ENCODE results near the gene RAPGEF4.

GRCh38 chr2:172976816-172977215 is 241.2 kb downstream of the RAPGEF4 start:
- TF ChIP-seq BHLHE40 (IDR thresholded peaks at IDR 0.05; ENCODE audit: low read depth, low read length) (no peak), MXI1 (IDR thresholded peaks at IDR 0.05; ENCODE audit: borderline replicate concordance, low read depth, low read length) (no peak)

Measured in IMR-90 (cell line).